Measurements from ENCODE around the gene EPN3.

Gene EPN3

GRCh38 chr17:50536683-50537646 is 4.4 kb downstream of the EPN3 start:
- no peak for DNase-seq

DNA sequence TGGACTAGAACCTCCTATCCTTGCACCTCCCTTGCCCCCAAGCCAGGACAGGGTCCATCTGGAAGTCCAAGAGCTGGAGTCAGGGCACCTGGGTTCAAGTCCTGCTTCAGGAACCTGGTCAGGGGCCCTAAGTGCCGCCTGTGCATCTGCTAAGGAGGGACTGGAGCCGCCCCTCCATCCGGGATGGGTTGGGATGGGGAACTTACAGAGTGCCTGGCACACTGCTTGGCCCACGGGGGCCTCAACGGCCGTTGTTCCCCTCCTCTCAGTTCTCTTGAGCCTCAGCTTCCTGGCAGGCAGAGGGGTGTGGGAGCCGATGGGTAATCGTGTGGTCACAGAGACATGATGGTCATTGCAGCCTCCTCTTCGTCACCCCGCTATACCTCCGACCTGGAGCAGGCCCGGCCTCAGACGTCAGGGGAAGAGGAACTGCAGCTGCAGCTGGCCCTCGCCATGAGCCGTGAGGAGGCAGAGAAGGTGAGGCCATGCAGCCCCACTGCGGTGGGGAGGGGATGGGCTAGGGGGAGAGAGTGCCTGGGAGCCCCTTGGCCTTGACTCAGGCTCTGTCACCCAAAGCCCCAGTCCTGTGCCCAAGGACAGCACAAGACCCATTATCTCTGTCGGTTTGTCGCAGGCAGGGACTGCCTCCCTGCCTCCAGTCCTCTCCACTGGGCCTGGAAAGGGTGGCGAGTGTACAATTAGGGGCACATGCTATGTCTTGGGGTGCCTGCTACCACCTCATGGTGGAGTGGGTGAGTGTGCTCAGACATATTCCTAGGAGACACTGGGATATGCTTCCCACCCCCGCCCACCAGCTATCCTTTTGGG is 5.4 kb downstream of the EPN3 start:
- DNase-seq: no peak

- no peak for DNase-seq
Measured at GRCh38 chr17:50538549-50539410, 6.2 kb downstream of the EPN3 start.

DNA sequence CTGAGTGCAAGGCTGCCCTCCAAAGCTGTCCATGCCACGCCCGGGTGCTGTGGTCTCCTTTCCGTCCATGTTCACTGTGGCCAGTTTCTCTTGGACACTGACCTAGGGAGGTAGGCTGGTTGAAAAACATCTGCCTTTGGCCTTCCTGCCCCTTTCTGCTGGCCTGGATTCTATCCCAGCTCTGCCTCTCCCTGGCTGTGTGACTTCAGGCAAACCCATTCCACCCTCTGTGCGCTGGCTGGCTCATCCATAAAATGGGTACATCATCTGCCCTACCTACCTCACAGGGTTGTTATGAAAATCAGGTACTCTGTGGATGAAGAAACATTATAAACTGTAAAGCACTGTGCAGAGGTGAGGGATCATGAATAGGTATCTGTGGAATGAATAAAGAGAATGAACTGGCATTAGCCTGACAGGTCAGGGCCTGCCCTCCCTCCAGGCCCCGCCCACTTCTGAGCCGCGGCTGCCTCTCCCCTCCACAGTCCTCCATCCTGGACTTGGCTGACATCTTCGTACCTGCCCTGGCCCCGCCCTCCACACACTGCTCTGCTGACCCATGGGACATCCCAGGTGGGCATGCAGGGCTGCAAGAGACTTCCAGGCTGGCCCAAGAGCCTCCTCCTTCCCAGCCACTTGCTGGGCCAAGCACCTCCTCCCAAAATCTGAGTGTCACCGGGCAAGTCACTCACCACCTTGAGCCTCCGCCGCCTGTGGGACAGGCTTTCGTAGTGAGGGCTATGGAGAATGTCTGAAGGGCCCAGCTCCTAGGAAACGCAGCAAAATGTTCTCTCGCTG is 7.4 kb downstream of the EPN3 start:
- no peak for DNase-seq

GRCh38 chr17:50540560-50541401 is 8.2 kb downstream of the EPN3 start:
- DNase-seq: no peak

DNA sequence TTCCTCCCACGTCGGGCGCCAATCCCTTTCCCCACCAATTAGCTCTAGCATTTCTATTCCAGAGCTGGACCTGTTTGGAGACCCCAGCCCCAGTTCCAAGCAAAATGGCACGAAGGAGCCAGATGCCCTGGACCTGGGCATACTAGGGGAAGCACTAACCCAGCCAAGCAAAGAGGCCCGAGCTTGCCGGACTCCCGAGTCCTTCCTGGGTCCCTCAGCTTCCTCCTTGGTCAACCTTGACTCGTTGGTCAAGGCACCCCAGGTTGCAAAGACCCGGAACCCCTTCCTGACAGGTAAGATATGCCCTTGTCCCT is 8.8 kb downstream of the EPN3 start:
- DNase-seq: no peak

DNA sequence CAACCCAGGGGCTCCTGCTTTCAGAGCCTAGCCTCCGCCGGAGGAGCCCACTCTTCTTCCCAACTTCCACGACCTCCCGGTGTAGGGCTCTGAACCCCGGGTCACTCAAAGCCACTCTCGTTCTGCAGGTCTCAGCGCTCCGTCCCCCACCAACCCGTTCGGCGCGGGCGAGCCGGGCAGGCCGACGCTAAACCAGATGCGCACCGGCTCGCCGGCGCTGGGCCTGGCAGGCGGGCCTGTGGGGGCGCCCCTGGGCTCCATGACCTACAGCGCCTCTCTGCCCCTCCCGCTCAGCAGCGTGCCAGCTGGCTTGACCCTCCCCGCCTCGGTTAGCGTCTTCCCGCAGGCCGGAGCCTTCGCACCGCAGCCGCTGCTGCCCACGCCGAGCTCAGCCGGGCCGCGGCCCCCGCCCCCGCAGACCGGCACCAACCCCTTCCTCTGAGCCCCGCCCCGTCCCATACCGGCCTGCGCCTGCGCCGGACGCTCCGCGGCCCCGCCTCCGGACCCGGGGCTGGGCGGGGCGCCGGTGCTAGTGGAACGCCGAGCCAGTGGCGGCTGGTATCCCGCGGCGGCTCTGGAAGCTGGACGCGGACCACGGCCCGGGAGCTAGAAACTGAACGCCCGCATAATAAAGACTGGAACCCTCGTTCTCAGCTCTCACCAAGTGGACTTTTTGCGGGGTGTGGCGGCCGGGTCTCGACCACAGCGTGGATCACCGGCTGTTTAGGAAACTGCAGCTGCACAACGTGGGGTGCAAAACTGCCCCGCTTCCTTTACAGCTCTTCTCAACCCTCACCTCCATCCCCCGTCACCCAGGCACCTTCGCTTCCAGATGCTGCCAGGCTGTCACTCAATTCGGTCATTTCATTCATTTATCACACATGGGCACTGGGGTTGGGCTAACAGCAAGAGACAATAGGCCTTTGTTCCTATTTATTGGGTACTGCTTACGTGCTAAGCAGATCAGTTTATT is 9.5 kb downstream of the EPN3 start:
- peak; percentile 82 for DNase-seq

GRCh38 chr17:50542795-50543774 is 10.6 kb downstream of the EPN3 start:
- no peak for DNase-seq

DNA sequence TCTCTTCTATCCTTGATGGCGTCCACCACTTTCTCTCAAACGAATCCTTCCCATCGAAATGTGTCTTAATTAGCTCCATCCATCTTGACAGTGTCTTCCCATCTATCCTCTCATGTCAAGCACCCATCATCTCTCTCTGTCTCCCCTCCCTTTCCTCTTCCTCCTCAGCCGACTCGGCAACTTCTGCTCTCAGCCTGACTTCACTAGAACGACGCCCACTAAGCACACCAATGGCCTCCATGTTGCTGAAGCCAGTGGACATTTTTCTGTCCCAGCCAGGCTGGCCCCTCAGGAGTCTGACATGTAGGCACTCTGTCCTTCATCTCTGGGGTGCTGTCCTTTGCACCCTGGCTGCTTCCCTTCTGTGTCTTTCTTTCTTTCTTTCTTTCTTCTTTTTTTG is 12.0 kb downstream of the EPN3 start:
- no peak for DNase-seq

DNA sequence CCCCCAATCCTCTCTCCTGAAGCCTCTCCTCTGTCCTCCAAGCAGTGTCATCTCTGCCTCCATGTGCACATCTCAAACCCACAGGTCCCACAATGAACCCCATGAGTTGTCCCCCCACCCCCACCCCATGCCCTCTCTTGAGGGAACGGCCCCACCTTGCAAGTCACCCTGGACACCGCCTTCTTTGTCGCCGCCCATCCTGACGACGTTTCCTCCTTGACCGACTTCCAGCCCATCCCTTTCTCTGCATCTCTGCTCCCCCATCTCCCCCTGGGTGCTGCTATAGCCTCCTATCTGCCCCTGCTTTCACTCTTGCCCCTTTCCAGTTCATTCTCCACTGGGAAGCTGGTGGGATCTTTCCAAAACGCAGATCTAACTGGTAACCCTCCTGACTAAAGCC is 12.8 kb downstream of the EPN3 start:
- no peak for DNase-seq

DNA sequence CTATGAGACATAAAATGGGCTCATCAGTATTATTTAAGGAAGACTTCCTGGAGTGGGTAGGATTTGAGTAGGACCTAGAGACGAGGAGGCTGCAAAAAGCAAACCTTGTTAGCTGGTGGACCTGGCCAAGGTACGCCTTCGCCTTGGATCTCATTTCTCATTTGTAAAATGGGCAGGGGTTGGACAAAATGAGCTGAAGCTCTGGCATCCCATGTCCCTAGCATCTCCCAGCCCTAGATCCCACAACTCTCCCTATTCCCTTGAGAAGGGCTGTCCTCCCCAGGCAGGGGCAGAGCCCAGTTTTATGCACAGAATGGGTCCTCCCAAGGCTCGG is 14.1 kb downstream of the EPN3 start:
- no peak for DNase-seq

DNA sequence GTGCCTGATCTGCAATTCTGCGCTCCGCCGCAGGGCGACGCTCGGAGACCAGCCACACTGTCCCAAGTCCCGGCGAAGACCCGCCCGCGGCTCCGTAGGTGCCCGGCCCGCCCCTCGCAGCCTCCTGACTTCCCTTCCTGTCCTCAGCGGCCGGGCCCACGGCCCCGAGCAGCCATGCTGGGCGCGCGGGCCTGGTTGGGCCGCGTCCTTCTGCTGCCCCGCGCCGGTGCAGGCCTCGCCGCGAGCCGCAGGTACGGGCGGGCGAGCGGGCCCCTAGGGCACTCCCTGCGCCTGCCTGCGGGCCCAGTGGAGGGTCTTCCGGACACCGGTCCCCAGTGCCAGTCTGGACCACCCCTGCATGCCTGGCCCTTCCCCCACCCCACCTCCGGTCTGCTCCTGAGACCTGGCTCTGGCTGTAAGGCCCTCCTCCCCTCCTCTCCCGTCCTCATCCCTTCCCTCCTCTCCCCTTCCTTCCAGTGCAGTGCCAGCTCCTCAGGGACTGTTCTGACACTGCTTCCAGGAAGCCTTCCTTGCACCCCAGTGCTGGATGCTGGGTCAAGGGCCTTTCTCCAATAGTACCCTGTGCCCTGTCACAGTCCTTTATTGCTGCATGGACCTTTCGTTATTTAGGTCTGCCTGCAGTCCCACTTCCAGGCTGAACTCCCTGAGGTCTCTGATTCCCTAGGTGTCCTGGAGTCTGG is 14.7 kb downstream of the EPN3 start, which contains the start of gene SPATA20:
Gene SPATA20, plus strand, starts transcription at position 140 of the 701 bp plus-strand sequence. Its CDS starts 35 bp downstream, at position 175.
- peak; percentile 86 for DNase-seq

GRCh38 chr17:50547736-50548083 is 15.2 kb downstream of the EPN3 start:
- DNase-seq: no peak

GRCh38 chr17:50548831-50549230 is 16.3 kb downstream of the EPN3 start:
- no peak for DNase-seq

- no peak for DNase-seq
Measured at GRCh38 chr17:50549256-50549941, 16.9 kb downstream of the EPN3 start.

DNA sequence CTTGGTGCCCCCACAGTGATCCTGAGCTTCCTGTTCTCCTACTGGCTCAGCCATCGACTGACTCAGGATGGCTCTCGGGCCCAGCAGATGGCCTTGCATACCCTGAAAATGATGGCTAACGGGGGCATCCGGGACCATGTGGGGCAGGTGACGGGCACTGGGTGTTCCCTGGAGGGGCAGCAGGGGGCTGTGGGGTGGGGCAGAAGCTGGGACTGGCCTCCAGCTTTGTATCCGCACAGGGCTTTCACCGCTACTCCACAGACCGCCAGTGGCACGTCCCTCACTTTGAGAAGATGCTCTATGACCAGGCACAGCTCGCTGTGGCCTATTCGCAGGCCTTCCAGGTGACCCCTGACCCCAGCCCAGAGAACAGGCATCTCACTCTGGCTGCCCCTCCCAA is 17.4 kb downstream of the EPN3 start:
- no peak for DNase-seq

GRCh38 chr17:50550661-50551432 is 18.3 kb downstream of the EPN3 start:
- DNase-seq: no peak

Measured in stimulated activated naive CD4-positive, alpha-beta T cell treated with Interleukin-2 at 50 U/mL for 16 hours (primary cell).